Activated T-helper 1 cell treated with Interleukin-2 at 50 U/mL for 16 hours (primary cell): ENCODE data around the gene COL15A1.

Experiments used
- DNase-seq: peaks from one replicate; pipeline ENCODE4 v3.0.0-alpha.2; 2020; ENCODE audit warnings: low read depth

COL15A1 gene

DNA sequence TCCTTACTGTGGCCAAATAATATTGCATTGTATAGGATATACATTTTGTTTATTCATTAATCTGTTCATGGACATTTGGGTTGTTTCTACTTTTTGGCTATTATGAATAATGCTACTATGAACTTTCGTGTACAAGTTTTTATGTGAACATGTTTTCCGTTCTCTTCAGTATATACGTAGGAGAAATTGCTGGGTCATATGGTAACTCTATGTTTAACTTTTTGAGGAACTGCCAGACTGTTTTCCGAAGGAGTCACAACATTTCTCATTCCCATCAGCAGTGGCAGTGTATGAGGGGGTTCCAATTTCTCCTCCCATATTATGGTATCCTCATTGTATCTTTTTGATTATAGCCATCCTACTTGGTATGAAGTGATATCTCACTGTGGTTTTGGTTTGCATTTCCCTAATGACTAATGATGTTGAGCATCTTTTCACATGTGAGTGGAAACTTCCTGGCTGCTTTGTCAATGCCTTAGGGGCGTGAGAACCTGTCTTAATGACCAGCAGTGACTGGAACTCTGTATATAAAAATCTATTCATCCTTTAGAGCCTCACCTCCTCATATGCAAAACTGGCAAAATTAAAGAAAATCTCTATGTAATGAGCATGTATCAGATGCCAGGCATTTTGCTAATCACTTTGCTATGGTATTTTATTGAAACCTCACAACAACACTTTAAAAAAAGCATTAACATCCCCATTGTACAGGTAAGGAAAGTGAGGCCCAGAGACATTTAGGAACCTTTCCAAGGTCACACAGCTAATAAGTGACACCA is 113.4 kb downstream of the COL15A1 start:
- no peak for DNase-seq

DNA sequence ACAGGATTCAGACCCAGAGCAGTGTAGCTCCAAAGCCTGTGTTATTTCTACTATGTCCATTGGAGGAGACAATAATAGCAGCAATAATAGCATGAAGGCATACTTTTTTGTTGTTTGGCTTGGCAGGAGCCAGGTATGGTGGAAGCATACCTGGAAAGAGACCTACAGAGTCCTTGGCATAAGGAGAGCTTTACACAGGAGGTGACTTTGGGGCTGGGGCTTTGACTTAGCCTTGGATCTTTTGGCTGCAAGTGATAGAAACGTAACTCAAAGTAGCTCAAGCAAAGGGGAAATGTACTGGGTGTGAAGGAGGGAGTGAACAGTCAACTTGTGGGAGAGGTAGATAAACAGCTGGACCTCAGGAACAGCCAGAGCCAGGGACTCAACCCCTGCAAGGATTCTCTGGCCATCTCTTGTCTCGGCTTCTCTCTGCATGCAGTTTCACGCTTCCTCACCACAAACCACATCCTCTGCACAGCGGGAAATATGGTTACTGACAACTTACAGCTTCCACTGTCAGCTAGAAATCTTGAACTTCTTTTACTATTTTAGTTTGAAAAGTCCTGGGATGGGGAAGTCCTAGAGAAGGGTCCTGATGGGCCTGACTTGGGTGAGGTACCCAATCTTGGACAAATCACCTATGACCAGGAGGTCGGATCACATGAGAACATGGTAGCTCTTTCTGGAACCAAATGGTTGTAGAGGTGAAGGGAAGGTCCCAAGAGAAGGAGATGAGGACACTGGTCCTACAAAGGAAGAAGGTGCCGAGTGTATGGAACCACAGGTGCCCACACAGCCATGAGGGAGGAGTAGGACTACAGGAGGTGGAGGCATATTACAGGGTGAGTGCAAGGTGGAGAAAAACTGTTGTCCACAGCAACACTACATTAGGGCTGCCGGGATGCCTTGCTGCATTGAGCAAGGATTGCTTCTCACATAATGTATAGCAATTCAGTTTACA is 114.2 kb downstream of the COL15A1 start:
- DNase-seq, result peak; percentile 39

DNA sequence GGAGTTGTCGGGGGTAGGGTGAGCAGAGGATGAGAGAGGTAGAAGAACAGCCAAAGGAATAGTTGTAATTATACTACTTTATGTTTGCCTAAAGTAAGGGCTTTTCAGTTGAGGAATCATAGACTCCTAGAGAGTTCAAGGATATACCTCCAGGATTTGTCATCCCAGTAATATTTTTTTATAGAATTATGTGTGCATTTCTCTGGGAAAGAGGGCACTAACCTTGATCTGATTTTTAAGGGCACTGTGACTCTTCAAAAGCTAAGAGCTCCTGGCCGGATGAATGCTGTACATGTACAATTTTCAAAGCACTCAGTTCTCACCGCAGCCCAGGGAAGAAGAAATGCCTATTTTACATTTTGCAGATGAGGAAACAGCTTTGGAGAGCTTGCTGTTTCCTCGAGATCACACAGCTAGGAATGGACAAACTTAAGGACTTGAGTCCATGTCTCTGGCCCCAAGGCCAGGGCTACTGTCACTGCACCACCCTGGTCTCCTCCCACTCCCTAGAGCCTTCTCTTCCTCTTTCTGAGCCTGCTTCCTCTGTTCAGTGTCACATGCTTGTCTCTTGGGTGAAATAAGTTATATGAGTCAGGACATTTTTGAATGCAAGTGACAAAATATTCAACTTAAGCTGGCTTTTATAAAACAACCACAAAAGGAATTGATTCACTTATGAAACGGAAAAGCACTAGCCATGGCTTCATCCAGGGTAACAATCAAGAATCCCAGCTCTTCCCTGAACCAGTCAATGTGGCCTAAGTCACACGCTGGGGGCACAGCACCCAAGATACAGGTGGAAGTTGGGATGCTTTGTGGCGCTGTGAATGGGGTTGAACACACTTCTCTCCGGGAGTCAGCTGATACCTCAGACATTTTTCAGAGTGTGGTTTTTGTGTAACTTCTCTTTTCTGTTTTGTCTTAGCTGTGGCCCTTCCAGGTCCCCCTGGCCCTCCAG is 115.5 kb downstream of the COL15A1 start:
- no peak for DNase-seq

DNA sequence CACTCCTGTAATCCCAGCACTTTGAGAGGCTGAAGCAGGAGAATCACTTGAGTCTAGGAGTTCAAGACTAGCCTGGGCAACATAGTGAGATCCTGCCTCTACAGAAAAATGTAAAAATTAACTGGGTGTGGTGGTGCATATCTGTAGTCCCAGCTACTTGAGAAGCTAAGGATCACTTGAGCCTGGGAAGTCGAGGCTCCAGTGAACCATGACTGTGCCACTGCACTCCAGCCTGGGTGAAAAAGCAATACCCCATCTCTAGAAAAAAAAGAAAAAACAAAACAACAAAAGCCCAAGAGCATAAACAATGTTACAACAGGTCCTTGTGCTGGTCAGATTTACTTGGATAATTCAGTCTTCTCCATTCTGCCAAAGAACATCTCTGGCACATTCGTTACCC is 116.9 kb downstream of the COL15A1 start:
- no peak for DNase-seq

DNA sequence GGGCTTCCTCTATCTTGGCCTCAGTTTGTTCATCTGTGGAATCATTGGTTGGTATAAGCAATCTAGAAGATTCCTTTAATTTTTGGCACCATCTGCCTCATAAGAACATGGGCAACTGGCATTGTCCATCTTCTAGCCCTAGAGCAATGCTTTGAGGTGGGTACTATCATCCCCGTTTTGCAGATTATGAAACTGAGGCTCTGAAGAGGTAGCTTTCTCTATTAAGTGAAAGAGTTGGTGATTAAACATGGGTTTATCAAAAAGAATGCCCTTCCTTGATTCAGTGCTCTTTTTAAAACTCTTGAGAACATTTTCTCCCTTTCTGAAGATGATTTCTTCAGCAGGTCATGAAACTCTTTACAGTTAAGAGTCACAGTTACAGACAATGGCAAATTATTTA is 118.8 kb downstream of the COL15A1 start:
- DNase-seq, result no peak

DNA sequence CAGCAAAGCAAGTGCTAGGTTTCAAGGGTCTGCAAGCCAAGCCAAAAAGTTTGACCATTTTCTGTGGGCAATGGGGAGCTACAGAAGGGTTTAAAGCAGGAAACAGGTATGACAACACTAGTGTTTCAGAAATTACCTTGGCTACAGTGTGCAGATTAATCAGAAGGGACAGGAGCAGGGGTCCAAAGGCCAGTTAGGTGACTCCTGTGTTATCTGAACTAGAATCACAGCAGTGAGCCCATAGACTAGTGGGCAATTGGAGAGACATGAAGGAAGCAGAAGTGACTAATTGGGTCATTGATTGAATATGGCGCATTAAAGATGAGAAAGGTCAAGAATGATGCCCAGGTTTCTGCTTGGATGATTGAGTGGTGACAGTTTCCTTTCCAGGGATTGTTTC is 119.8 kb downstream of the COL15A1 start:
- DNase-seq, result no peak

- DNase-seq, result no peak
Measured at GRCh38 chr9:99066571-99066970, 122.9 kb downstream of the COL15A1 start.

DNA sequence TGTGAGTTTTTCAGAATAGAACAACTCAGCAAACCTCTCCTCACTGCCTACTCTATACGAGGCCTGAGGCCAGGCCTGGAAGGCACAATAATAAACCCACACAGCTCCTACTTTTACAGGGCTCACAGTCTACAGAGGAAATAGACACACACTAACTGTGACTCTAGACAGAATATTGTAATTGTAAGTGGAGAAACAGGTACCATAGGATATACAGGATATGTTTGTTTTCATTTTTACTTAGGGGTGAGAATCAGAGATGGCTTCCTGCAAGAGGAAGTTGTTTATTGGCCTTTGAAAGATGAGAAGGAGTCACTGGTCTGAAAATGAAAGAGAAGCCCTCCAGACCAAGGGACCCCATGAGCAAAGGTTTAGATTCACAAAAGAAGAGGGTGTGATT is 125.4 kb downstream of the COL15A1 start:
- DNase-seq, result no peak

- no peak for DNase-seq
Measured at GRCh38 chr9:99069546-99069945, 125.8 kb downstream of the COL15A1 start.

DNA sequence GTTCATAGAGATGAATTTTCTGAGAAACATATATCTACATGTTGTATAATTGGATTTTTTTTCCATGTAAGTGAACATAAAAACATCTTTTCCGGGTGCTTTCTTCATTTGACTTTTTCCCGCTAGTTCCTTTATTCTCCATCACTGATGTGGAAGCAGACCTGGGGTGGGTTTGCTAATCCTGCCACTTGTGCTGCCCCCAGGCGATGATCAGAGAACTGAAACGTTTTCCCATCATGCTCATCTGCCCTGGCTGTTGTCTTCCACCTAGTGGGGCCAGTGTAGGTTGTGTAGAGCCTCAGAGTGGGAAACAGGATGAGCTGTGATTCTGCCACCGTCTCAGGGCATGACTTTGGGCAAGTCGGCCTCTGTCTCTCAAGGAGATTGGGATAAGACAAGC is 127.0 kb downstream of the COL15A1 start:
- no peak for DNase-seq

DNA sequence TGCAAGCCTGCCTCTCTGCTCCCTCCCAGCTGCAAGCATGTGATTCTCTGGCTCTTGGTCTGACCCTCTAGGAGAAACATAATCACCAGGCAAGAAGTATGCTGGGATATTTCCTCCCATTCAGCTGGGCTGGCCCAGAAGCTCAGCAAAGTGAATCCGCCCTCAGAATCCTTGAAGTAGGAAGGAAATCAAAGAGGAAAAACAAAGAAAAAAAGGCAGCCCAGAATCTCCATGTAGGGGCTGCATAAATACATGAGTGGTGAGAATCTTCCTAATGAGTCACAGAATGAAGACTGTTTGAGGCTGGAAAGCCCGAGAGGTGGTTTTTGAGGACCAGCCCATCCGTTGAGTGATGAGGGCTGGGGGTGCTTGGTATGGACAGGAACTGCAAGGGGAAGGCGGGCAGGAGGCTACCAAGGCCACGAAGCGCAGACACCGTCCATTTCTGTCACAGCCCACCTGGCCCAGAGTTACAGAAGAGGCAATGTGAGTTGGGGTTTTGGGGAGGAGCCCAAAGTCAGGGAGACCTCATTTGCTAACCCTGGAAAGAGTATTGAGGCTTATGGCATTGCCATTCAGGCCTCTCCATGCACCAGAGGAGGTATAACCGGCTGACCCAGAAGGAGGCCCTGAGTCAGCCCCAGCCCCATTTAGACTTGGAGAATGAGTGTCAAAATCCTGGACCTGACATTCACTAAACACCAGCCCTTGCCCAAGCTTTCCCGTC is 127.8 kb downstream of the COL15A1 start:
- no peak for DNase-seq

- no peak for DNase-seq
Measured at GRCh38 chr9:99072040-99072394, 128.3 kb downstream of the COL15A1 start.

DNA sequence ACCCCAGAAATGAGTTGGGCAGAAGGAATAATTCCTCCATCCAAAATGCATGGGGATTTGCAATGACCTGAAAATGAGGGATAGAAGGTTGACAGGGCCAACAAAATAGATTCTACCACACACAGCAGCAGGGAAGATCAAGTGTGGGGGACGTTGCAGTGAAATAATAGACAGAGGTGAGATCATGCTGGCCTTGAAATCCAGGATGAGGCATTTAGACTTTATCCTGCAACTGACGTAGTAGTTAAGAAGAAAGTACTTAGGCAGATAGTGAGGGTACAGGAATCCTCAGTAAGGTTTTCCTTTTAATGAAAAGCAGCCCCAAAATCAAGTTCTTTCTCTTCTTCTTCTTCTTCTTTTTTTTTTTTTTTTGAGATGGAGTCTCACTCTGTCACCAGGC is 129.6 kb downstream of the COL15A1 start:
- DNase-seq, result no peak

DNA sequence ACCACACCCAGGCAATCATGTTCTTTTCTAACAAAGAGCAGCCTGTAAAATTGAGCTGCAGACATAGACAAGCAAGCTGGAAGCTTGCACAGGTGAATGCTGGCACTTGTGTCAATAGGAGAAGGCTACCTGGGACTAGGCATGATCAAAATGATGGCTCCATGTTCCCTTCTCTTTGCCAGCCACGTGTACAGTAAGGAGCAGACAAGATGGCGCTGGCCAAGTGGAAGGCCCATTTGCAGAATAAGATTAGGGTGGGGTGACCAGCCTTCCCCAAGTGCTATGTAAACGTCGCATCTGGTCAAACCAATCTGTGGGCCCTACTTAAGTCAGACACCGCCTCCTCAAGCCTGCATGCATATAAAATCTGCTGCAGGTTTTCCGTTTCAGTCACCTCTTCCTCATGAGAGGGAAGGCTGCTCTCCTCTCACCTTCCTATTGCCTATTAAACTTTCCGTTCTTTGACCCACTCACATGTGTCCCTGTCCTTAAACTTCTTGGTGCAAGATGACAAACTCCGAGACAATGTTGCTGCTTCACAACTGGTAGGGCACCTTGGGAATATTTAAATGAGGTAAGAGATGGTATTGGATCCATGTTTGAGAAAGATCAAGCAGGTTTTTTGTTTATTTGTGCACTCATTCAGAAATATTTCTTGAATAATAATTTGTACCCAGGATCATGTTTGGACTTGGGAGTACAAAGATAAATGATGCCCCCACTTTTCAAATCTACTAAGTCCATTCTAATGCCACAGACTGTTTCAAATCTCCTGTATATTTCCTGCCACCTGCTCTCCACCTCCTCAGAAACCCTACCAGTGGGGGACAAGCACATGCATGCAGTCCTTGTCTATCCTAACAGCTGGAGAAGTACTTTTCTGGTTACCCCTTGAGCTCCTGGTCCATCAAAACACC is 130.5 kb downstream of the COL15A1 start:
- DNase-seq, result no peak

DNA sequence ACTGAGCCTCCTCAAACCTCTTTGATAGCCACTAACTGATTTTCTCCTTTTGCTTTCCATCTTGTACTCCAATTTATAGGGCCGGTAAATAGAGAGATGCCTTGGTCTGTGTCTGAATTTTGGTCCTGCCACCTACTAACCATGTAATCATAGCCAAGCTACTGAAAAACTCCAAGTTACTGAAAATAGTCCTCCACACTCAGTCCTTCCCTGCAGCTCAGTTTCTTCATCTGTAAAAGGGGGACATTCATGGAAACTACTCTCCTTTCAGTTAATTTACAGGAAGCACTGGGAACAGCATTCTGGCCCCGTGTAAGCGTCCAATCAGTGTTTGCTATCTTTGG is 131.2 kb downstream of the COL15A1 start:
- DNase-seq, result no peak

GRCh38 chr9:99075246-99075912 is 131.7 kb downstream of the COL15A1 start:
- DNase-seq, result no peak

DNA sequence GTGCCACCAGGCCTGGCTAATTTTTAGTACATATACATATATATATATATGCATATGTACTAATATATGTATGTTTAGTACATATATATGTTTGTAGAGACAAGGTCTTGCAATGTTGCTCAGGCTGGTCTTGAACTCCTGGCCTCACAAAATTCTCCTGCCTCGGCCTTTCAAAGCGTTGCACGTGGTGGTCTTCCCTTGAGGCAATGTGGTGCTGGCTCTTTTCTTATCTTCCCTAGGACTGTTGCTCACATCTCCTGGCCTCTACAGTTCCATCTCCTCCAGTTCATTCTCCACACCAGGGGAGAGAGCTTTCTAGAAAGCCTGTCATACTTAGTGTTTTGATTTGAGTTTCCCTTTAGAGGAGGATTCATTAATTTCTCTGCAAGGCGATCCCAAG is 132.3 kb downstream of the COL15A1 start:
- no peak for DNase-seq

- DNase-seq, result no peak
Measured at GRCh38 chr9:99076483-99077171, 132.9 kb downstream of the COL15A1 start.

DNA sequence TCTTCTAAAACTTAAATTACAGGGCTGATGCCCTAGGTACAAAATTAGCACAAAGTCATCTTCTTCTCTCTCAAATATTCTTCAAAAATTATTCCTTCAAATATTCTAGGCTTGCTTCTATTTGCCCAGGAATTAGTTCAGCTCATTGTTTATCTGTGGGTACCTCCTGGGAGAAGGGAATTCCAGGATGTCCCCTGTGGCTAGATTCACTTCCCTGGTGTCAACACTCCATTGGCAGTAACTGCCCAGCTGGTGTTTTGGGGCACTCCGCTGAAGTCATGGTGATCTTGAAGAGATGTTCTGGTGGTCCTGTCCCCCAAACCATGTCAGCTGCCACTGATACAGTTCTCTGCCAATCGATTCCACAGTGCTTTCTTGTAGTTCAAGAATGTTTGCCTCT is 135.0 kb downstream of the COL15A1 start:
- DNase-seq, result no peak
